ENCODE results near the gene TUBB2B.
"Not testable (repeated sequence)": the region's sequence is repeated elsewhere in the genome, so short reads cannot be mapped to it uniquely, and the experiment has no call there.

Gene TUBB2B

GRCh38 chr6:3195695-3196497 is 31.6 kb downstream of the TUBB2B start:
- TF ChIP-seq, protein P1, sequence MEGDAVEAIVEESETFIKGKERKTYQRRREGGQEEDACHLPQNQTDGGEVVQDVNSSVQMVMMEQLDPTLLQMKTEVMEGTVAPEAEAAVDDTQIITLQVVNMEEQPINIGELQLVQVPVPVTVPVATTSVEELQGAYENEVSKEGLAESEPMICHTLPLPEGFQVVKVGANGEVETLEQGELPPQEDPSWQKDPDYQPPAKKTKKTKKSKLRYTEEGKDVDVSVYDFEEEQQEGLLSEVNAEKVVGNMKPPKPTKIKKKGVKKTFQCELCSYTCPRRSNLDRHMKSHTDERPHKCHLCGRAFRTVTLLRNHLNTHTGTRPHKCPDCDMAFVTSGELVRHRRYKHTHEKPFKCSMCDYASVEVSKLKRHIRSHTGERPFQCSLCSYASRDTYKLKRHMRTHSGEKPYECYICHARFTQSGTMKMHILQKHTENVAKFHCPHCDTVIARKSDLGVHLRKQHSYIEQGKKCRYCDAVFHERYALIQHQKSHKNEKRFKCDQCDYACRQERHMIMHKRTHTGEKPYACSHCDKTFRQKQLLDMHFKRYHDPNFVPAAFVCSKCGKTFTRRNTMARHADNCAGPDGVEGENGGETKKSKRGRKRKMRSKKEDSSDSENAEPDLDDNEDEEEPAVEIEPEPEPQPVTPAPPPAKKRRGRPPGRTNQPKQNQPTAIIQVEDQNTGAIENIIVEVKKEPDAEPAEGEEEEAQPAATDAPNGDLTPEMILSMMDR (IDR thresholded peaks at IDR 0.05; ENCODE audit: insufficient read depth, low read depth, low read length, missing control alignments): no peak
- no peak for DNase-seq (ENCODE audit: low read depth)
- H3K4me3 ChIP-seq (ENCODE audit: low read length): no peak overlapping the region

- no peak for DNase-seq (ENCODE audit: low read depth)
- TF ChIP-seq, protein P1 (IDR thresholded peaks at IDR 0.05; ENCODE audit: insufficient read depth, low read depth, low read length, missing control alignments): no peak
- H3K4me3 ChIP-seq (ENCODE audit: low read length): no peak overlapping the region
Measured at GRCh38 chr6:3195420-3195694, 32.1 kb downstream of the TUBB2B start.

DNA sequence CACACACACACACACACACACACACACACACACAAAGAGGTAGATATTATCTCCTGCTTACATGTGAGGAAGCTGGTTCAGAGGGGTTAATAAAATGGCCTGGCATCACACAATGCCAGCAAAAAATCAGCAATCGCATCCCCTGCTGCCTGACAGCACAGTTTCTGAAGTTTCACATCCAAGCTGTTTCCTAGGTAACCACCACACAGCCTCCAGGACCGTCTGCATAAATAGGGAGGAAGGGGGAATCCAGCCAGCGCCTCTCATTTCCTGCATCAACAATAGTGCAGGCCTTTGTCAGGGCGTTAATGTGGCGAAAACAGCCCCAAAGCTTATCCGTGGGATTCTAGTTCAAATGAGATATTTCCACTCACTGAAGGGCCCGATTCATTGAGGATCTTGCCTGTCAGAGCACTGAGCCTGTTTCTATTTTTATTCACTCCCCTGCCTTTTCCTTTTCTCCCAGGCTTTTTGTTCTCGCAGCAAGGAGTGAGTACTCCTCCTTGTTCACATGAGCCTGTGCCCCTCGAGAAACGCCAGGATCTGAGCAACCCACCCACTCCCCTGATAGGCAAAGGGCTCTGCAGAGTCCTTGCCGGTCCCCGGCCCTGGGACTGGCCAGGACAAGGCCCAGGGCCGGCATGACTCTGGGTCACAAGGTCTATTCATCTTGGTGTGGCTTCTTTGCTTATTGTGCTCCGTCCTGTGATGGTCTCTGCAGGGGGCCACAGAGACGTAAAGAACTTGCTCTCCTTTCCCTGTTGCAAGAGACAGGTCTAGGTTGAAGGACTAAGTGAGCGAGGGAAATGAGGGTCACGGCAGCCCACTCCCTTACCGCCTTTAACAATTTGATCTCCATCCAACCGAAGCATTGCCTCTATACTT is 32.7 kb downstream of the TUBB2B start:
- TF ChIP-seq, protein P1 (IDR thresholded peaks at IDR 0.05; ENCODE audit: insufficient read depth, low read depth, low read length, missing control alignments): no peak
- no peak overlapping the region for H3K4me3 ChIP-seq (ENCODE audit: low read length)
- DNase-seq (ENCODE audit: low read depth): no peak

DNA sequence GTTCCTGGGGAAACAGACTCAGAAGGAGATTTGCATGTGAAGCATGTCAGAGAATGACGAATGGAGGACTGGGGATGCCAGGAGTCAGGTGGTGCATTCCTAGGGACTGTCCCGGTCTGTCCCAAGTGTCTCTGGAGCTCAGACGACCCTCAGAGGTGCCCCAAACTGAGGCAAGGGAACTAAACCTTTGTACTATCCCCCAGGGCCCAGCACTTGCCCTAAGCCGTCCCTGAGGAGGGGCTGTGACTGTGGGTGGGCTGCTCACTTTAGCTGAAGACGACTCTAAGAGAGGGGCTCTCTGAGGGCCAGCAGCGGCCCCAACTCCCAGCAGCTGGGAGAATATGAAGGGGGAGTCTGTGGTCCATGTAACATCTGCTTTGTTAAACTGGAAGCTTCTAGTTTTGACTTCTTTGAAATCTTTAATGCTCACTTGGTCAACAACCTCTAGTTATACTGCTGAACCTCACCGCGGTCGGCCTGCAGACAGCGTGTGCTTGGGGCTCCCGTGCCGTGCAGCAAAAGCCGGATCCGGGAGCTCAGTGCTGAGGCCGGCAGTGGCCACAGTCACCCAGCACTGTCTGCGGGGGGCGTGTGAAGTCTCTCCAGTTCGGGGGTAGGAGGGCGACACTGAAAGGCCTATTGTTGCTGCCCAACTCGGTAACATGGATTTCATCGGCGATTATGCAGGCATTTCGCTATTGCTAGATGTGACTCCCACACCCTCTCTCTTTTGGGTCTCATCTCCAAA is 34.2 kb downstream of the TUBB2B start:
- TF ChIP-seq, protein P1 (IDR thresholded peaks at IDR 0.05; ENCODE audit: insufficient read depth, low read depth, low read length, missing control alignments): no peak
- no peak overlapping the region for H3K4me3 ChIP-seq (ENCODE audit: low read length)
- DNase-seq (ENCODE audit: low read depth): no peak

GRCh38 chr6:3190779-3191178 is 36.7 kb downstream of the TUBB2B start:
- TF ChIP-seq, protein P1 (IDR thresholded peaks at IDR 0.05; ENCODE audit: insufficient read depth, low read depth, low read length, missing control alignments): no peak
- no peak for DNase-seq (ENCODE audit: low read depth)
- H3K4me3 ChIP-seq (ENCODE audit: low read length): no peak overlapping the region

DNA sequence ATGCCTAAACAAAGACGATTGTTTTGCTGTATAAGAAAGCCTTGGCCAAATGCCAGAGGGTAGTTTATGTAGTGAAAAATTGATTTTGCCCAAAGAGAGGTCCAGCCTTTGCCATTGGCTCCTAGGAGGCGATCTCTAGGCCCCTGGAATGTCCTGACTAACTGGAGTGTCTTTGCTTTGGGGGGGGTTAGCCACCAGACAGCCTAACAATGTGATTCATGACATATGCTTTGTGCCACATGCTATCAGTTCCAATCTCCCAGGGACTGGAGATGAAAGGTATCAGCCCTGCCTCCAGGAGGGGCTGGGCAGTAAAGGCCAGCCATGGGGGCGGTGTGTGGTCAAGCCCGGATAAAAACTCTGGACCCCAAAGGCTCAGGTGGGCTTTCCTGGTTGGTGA is 37.4 kb downstream of the TUBB2B start:
- TF ChIP-seq, protein P1 (IDR thresholded peaks at IDR 0.05; ENCODE audit: insufficient read depth, low read depth, low read length, missing control alignments): no peak
- no peak for DNase-seq (ENCODE audit: low read depth)
- H3K4me3 ChIP-seq (ENCODE audit: low read length): no peak overlapping the region

- DNase-seq (ENCODE audit: low read depth); H3K4me3 ChIP-seq (ENCODE audit: low read length): not testable (repeated sequence)
Measured at GRCh38 chr6:3189192-3189591, 38.3 kb downstream of the TUBB2B start.
